RWPE2 (cell line): ENCODE measurements around the gene SFSWAP.

Source experiments
- ATAC-seq: fragments of 200-7000 bp; cut with Tn5 transposase; 3 replicates; pipeline ENCODE4 v1.9.1; 2021; ENCODE audit warnings: low read depth
- DNase-seq: peaks from one replicate; pipeline ENCODE4 v3.0.0-alpha.2; 2020; ENCODE audit warnings: low spot score
- H3K27ac ChIP-seq: fragments of 450-650 bp; 2 replicates; pipeline ENCODE4 v1.5.1; 2017; ENCODE audit warnings: mild to moderate bottlenecking; ENCODE audit not compliant: poor library complexity, severe bottlenecking
- H3K27me3 ChIP-seq: fragments of 250-450 bp; sonication (Bioruptor Pico); 2 replicates; pipeline ENCODE4 v1.5.1; 2021; ENCODE audit warnings: mild to moderate bottlenecking, moderate library complexity; ENCODE audit not compliant: insufficient read depth, poor library complexity, severe bottlenecking
- H3K36me3 ChIP-seq: fragments of 250-450 bp; sonication (Bioruptor Pico); 2 replicates; pipeline ENCODE4 v1.5.1; 2020; ENCODE audit warnings: low read depth, mild to moderate bottlenecking, moderate library complexity
- H3K4me1 ChIP-seq: fragments of 250-450 bp; sonication (Bioruptor Pico); 2 replicates; pipeline ENCODE4 v1.5.1; 2021; ENCODE audit warnings: mild to moderate bottlenecking, moderate library complexity; ENCODE audit not compliant: insufficient read depth, poor library complexity, severe bottlenecking
- H3K4me3 ChIP-seq: fragments of 250-450 bp; sonication (Bioruptor Pico); 2 replicates; pipeline ENCODE4 v1.5.1; 2021; ENCODE audit warnings: mild to moderate bottlenecking, moderate library complexity; ENCODE audit not compliant: severe bottlenecking
- H3K9me3 ChIP-seq: fragments of 250-450 bp; sonication (Bioruptor Pico); 2 replicates; pipeline ENCODE4 v1.5.1; 2021; ENCODE audit warnings: mild to moderate bottlenecking, moderate library complexity; ENCODE audit not compliant: severe bottlenecking
- TF ChIP-seq, protein P1 (sequence below): fragments of 450-650 bp; IDR thresholded peaks from one replicate; pipeline ENCODE4 v1.5.1; 2017; ENCODE audit warnings: mild to moderate bottlenecking, moderate library complexity; ENCODE audit not compliant: poor library complexity, severe bottlenecking

The SFSWAP gene

DNA sequence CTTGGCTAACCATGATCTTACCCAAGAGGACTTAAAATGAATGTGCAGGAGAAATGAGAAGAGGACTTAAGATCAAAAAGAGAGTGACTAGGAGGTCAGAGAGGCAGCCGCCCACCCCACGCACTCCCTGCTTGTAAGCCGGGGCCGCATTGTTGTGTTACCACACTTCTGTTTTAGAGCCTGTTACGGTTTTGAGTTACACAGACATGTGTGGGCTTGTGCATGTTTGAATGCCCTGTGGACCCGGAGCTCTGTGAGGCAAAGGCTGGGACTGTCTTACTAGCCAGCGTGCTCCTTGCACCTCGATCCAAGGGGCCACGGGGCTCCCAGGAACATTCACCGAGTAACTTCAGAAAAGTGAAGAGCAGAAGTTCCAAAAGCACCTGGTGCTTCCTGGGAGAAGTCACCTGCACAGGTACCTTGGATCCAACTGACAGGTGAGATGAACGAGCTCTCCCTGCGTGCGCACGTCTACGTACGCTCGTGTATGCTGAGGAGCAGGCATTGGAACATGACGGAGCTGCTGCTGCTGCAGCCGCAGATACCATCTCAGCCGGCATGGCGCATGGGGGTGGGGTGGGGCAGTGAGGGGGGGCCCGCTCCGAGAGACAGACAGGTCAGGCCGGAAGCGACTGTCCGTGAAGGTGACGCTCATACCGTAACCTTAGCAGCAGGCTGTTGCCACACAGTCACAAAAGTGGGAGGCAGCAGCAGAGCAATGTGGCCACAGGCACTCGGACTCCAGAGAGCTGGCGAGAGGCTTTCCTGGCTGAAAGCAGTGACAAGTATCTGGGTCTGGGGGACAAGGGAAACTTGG is 23.7 kb downstream of the SFSWAP start:
- TF ChIP-seq, protein P1, sequence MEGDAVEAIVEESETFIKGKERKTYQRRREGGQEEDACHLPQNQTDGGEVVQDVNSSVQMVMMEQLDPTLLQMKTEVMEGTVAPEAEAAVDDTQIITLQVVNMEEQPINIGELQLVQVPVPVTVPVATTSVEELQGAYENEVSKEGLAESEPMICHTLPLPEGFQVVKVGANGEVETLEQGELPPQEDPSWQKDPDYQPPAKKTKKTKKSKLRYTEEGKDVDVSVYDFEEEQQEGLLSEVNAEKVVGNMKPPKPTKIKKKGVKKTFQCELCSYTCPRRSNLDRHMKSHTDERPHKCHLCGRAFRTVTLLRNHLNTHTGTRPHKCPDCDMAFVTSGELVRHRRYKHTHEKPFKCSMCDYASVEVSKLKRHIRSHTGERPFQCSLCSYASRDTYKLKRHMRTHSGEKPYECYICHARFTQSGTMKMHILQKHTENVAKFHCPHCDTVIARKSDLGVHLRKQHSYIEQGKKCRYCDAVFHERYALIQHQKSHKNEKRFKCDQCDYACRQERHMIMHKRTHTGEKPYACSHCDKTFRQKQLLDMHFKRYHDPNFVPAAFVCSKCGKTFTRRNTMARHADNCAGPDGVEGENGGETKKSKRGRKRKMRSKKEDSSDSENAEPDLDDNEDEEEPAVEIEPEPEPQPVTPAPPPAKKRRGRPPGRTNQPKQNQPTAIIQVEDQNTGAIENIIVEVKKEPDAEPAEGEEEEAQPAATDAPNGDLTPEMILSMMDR, result no peak
- DNase-seq (no peak), ATAC-seq (no peak)

GRCh38 chr12:131735153-131735456 is 24.2 kb downstream of the SFSWAP start:
- peaks cover 76% of the 10 kb centered on the region for H3K36me3 ChIP-seq
- TF ChIP-seq, protein P1, result no peak

More for the DNA sequence above, 23.7 kb downstream of the SFSWAP start:
- Histone ChIP-seq H3K4me1 (peaks cover 16% of the 10 kb centered on the region), H3K9me3 (no peaks in the 10 kb centered on the region), H3K36me3 (peaks cover 76% of the 10 kb centered on the region), H3K27ac (peak overlapping the region; percentile 85), H3K27me3 (no peaks in the 10 kb centered on the region), H3K4me3 (no peak overlapping the region)

GRCh38 chr12:131735476-131736445 is 24.9 kb downstream of the SFSWAP start:
- no peaks in the 10 kb centered on the region for H3K9me3 ChIP-seq
- no peaks in the 10 kb centered on the region for H3K27me3 ChIP-seq
- peak overlapping the region; percentile 85 for H3K27ac ChIP-seq
- peaks cover 16% of the 10 kb centered on the region for H3K4me1 ChIP-seq
- TF ChIP-seq, protein P1, result no peak
- no peak for ATAC-seq
- peaks cover 75% of the 10 kb centered on the region for H3K36me3 ChIP-seq
- H3K4me3 ChIP-seq, result no peak overlapping the region
- DNase-seq, result no peak

More at GRCh38 chr12:131735153-131735456, 24.2 kb downstream of the SFSWAP start:
- no peak for DNase-seq
- Histone ChIP-seq H3K4me3 (no peak overlapping the region), H3K9me3 (no peaks in the 10 kb centered on the region), H3K27me3 (no peaks in the 10 kb centered on the region), H3K4me1 (peaks cover 16% of the 10 kb centered on the region), H3K27ac (peak overlapping the region; percentile 85)
- ATAC-seq, result no peak

GRCh38 chr12:131736446-131737149 is 25.7 kb downstream of the SFSWAP start:
- Histone ChIP-seq H3K4me3 (no peak overlapping the region), H3K9me3 (no peaks in the 10 kb centered on the region), H3K27ac (peak overlapping the region; percentile 85), H3K4me1 (peaks cover 16% of the 10 kb centered on the region), H3K27me3 (no peaks in the 10 kb centered on the region), H3K36me3 (peaks cover 70% of the 10 kb centered on the region)
- TF ChIP-seq, protein P1, result no peak
- DNase-seq, result no peak
- no peak for ATAC-seq
